ENCODE results near the gene CDK15. TPM values are rescaled to one million over a fixed set of nuclear protein-coding genes. Genes with fewer than 3 reads are reported as not detected.

The CDK15 gene
- total and polyA plus RNA-seq, 9 of the 15 experiments (the other 6 are each of a cell fraction or from before 2014, with no cell fraction given) = not detected

GRCh38 chr2:201923436-201924328 is 117.3 kb downstream of the CDK15 start:
- DNase-seq (ENCODE audit: extremely low read depth in 1 of 4, low spot score in 3 of 4) (no peak), FAIRE-seq (no peak), ATAC-seq (no peak)
- no TSS peak for BruUV-seq (replicated peaks)
- no peaks in the 10 kb centered on the region for H4K20me1 ChIP-seq (replicated peaks; ENCODE audit: control insufficient read depth, insufficient read depth, low read length)
- no peak overlapping the region for H3K4me2 ChIP-seq (ENCODE audit: insufficient read depth, low read length)
- no peaks in the 10 kb centered on the region for H3K4me1 ChIP-seq (replicated peaks in 1 of 2; ENCODE audit: control insufficient read depth in 2 of 2, insufficient read depth in 2 of 2, low read length in 2 of 2)
- TF ChIP-seq IRF2 (CRISPR knock-in tag; IDR thresholded peaks at IDR 0.05) (no peak), CBX8 (IDR thresholded peaks at IDR 0.05; ENCODE audit: borderline replicate concordance, extremely low read depth, low read depth, low read length, poor library complexity, severe bottlenecking) (no peak), CBX3 (IDR thresholded peaks at IDR 0.05; ENCODE audit: borderline replicate concordance in 1 of 2, low read length in 2 of 2) (no peak), SNRNP70 (optimal IDR thresholded peaks at IDR 0.05; ENCODE audit: low read depth, low read length) (no peak), MCM2 (IDR thresholded peaks at IDR 0.05; ENCODE audit: low read depth) (no peak), ZBTB8A (IDR thresholded peaks at IDR 0.05; ENCODE audit: partially characterized antibody) (no peak), FOXM1 (IDR thresholded peaks at IDR 0.05; ENCODE audit: low read depth) (no peak), FOXM1 (CRISPR knock-in tag; IDR thresholded peaks at IDR 0.05; ENCODE audit: low read depth) (no peak), OTX1 (CRISPR knock-in tag; IDR thresholded peaks at IDR 0.05) (no peak), PREB (CRISPR knock-in tag; IDR thresholded peaks at IDR 0.05) (no peak), SNIP1 (IDR thresholded peaks at IDR 0.05; ENCODE audit: low read depth) (no peak), PKNOX1 (IDR thresholded peaks at IDR 0.05) (no peak), SAFB (IDR thresholded peaks at IDR 0.05; ENCODE audit: borderline replicate concordance, low read depth, low read length) (no peak), RBM22 (IDR thresholded peaks at IDR 0.05; ENCODE audit: low read depth, low read length, poor library complexity, severe bottlenecking) (no peak), SMARCA4 (IDR thresholded peaks at IDR 0.05) (no peak), ELF2 (CRISPR knock-in tag; IDR thresholded peaks at IDR 0.05) (no peak)
- CTCF ChIA-PET (ENCODE audit: low intra/inter-chr PET ratio) = no interaction called here
- 1% methylated on average over 10 of the region's 10 CpGs for WGBS (ENCODE audit: insufficient coverage, low coverage, missing lambda C conversion rate)
- H3K79me2 ChIP-seq (ENCODE audit: control insufficient read depth, insufficient read depth, low read length) = no peaks in the 10 kb centered on the region
- H3K36me3 ChIP-seq (ENCODE audit: control insufficient read depth, insufficient read depth, low read length) = no peaks in the 10 kb centered on the region
- H3K9me1 ChIP-seq (ENCODE audit: control insufficient read depth, insufficient read depth, low read length) = no peaks in the 10 kb centered on the region
- intact Hi-C loops (cut with micrococcal nuclease) (no loop called here), in situ Hi-C loops (cut with MboI) (no loop called here)
- no peak overlapping the region for H2AFZ ChIP-seq (ENCODE audit: low read depth, low read length)
- H3K27ac ChIP-seq (ENCODE audit: extremely low read depth, low read depth, low read length) = no peak overlapping the region
- H3K27me3 ChIP-seq (ENCODE audit: control insufficient read depth in 2 of 2, insufficient read depth in 2 of 2, low read length in 2 of 2) = peaks cover 9 to 36% of the 10 kb centered on the region in 2 experiments; a peak in 3 of 5 replicates
- H3K9ac ChIP-seq (ENCODE audit: insufficient read depth in 1 of 2, low read depth in 2 of 2, low read length in 2 of 2) = no peak overlapping the region
- H3K4me3 ChIP-seq = no peak overlapping the region
- no peaks in the 10 kb centered on the region for H3K9me3 ChIP-seq (replicated peaks; ENCODE audit: control insufficient read depth, insufficient read depth, low read depth, low read length)
- POLR2A ChIA-PET = no interaction called here

Measured in K562 (cell line).